Testis (tissue), 2 donors: ENCODE results near the gene SUMF2.

Experiments used
- POLR2A ChIP-seq: fragments of 450-650 bp; IDR thresholded peaks from one replicate; pipeline ENCODE4 v1.6.1; 2017; ENCODE audit warnings: antibody characterized with exemption, mild to moderate bottlenecking, moderate library complexity
- TF ChIP-seq, protein P1 (sequence below), 3 experiments: fragments of 450-650 bp in 2 of 3; fragments of 200-600 bp in 1 of 3; sonication (generic) in 1 of 3; IDR thresholded peaks; one replicate each; pipeline ENCODE4 v1.5.1; 2016 to 2019; ENCODE audit warnings: antibody characterized with exemption in 3 of 3, mild to moderate bottlenecking in 2 of 3, moderate library complexity in 1 of 3

DNA sequence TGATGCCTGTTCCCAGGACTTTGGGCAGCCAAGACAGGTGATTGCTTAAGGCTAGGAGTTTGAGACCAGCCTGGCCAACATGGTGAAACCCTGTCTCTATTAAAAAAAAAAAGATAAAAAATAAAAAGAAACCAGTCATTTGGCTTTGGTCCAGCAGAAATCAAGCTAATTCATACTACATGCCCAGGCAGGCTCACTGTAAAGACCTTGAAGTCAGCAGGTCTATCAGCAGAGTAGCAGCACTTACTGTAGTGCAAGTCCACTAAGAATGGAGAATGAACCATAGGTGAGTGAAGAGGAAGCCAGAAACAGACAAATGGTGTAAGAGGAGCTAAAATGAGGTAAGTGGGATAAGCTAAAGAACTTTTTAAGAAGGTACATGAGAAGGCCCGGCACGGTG is 37.5 kb upstream of the SUMF2 start:
- TF ChIP-seq, protein P1, sequence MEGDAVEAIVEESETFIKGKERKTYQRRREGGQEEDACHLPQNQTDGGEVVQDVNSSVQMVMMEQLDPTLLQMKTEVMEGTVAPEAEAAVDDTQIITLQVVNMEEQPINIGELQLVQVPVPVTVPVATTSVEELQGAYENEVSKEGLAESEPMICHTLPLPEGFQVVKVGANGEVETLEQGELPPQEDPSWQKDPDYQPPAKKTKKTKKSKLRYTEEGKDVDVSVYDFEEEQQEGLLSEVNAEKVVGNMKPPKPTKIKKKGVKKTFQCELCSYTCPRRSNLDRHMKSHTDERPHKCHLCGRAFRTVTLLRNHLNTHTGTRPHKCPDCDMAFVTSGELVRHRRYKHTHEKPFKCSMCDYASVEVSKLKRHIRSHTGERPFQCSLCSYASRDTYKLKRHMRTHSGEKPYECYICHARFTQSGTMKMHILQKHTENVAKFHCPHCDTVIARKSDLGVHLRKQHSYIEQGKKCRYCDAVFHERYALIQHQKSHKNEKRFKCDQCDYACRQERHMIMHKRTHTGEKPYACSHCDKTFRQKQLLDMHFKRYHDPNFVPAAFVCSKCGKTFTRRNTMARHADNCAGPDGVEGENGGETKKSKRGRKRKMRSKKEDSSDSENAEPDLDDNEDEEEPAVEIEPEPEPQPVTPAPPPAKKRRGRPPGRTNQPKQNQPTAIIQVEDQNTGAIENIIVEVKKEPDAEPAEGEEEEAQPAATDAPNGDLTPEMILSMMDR (IDR thresholded peaks at IDR 0.05): no peak
- TF ChIP-seq POLR2A: no peak
